NCI-H2107 treated with DMSO at 0.1 percent for 48 hours (cell line): ENCODE measurements around the gene PON3.
"Not testable (repeated sequence)": the region's sequence is repeated elsewhere in the genome, so short reads cannot be mapped to it uniquely, and the experiment has no call there.

Experiments used
- DNase-seq: peaks from one replicate; lab custom pipeline; 2025; ENCODE audit not compliant: unreplicated experiment; lab: John Stamatoyannopoulos, UW

Gene PON3

GRCh38 chr7:95412075-95412474 is 15.9 kb upstream of the PON3 start:
- DNase-seq = no peak

DNA sequence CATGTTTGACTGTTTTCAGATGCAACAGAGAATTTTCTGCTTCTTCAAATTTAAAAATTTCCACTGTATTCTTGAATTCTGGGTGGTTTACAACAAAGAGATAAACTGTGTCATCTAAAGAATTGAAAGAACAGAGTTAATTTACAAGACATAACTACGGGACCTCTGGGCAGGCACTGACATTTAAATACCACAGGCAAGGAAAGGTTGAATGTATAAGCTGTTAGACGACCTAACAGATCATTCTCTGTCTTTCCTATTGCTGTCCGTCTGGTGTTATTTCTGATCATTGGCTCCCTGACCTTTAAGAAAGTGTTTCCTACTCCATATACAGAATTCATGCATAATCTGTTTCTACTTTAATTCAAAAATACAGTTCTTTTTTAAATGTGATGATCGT is 15.5 kb upstream of the PON3 start:
- no peak for DNase-seq

DNA sequence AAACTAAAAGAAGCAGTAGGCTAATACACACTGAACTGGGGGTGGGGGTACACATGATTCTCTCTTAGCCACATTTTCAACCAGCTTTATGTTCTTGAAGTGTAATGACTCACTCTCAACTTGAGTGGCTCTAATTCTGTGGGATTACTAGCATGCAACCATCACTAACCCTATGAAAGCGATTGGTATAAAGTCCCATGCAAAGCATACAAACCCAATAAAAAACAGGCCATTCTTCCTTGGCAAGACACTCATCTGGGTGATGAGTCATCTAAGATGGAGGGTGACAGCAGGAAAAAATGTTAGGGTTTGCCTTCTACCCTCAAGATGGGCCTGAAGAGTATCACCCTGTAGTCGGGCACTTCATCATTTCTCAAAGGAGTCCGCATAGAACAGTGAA is 14.9 kb upstream of the PON3 start:
- DNase-seq = no peak

- DNase-seq = no peak
These were observed 11.6 kb upstream of the PON3 start for GRCh38 chr7:95407751-95408150.

DNA sequence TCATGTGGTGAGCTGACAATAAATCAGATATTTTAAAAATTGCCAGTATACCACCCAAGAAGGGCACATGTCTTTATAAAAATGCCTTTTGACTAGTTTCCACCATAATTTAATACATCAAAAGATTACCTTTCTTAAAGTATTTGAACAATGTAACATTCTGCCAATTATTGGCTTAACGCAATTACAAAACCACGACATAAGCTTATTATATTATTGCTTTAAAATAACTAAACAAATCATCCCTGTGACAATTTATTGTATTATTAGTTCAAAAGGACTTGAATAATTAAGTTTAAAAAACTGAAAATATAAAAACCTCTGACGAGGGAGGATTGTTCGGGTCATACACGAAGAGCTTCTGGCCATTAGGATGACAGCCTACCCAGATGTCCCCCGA is 9.6 kb upstream of the PON3 start:
- DNase-seq = no peak

DNA sequence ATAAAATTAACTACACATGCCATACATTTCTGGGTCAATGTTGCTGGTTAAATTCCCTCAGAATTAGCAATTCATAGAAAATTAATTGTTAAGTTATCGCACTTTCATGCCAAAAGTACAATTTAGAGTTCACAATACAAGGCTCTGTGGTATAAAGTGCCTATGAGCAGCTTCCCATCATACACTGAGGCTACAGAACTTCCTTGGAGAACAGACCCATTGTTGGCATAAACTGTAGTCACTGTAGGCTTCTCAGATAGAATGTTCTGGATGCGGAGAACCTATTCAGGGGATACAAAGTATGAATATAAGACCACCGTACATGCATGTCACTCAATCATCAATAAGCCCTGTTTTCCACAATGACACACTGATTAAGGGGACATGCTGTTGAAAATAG is 9.0 kb upstream of the PON3 start:
- DNase-seq = no peak

DNA sequence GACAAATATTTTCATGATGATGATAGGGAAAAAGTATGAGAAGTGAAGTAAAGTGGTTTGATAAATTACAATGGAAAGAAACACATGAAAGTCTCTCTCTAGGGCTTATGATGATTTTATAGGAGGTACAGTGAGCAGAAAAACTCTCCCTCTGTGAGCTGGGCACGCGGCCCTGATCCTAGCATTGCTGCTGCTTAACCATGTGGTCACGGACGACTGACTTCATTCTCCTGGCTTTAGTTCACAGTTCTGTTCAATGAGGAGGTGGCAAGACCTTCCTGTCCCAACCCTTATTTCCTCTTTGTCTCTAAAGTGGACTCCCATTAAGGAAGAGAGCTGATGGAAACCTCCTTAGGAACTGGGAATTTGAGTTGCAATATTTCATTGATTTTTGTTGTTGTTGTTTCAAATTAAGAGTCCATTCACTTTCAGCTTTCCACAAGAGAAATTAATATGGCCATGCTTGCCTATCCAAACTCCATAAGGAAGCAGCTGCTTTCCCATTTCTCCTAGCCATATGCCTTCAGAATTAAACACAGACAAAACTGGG is 8.2 kb upstream of the PON3 start:
- peak; percentile 74 for DNase-seq

DNA sequence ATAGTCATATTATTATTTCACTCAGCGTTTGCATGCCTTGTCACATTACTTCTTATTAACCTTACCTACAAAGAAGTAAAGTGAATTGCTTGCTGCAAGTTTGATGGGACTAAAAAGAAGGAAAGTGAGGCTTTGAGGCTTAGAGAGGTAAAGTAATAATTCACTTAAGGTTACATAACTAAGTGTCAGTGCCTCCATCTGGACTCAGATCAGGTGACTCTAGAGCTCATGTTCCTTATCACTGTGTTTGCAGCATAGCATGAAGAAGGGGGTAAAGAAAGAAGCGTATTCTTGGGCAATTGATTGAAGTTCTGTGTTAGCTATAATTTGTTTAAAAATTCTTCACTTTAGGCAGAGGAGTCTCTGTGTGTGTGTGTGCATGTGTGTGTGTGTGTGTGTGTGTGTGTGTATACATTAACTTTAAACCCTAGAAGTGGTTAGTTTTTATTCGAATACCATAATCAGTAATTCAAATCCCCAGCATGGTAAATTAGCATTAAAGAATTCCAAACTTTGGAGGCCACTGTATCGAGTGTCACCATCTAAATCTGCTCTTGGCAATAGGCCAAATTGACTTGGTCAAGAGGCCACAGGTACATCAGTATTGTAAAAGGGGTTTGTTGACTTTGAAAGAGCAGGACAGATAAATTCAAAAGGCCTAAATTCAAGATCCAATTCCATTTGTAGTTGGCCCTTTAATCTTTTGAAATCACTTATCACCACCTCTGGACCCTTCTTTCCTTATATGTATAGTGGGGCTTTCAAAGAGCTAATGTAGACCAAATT is 2.2 kb upstream of the PON3 start:
- DNase-seq = no peak

DNA sequence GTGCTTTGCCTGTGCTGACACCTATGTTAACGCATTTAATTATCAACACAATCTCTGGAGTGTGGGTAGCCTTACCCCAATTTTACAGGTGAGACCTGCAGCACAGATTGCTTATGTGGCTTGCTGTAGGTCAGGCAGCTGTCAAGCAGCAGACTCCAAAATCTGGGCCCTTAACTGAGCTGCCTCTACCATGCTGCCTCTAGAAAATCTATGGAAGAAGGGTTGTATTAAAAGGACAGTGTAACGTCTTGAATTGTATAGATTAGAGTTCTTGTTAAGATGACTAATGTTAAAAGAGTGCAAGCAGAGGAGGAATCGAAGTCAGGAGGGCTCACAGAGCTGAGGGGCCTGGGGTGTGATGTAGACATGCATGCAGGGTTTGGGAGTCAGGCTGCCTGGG is 1.2 kb upstream of the PON3 start:
- DNase-seq = no peak

DNA sequence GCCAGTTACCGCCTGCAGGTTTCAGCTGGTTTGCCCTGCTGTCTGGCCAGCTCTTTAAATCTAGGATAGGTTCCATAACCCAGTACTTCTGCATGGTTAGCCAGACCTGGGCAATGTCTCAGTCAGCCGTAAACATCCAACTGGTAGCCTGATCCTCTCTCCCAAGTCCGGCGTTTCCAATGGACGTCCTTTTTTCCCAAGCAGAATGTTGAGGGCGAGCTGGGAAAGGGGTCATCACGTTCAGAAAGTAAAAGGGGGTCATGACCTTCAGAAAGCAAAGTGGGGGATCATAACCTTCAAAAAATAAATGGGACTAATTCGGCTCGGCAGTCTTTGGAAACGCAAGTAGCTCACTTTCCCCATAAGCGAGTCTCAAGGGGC is 430 bp downstream of the PON3 start:
- DNase-seq = no peak

DNA sequence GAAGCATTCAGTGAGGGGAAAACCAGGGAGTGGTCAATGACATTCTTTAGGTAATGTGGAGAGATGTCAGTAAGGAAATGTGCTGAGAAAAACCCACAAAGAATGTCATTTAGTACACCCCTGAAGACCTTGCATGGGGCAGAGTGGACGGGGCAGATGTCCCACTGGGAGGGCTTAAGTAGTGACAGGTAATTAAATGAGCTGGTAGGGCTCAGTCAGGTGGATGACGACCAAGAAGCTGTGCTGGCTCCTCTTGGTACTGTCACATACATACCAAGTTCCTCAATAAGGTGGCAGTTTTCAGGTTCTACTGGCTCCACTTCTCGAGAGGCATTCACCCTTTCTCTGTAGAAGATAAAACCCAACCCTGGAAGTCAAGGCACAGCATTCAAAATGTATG is 1.8 kb downstream of the PON3 start:
- DNase-seq = no peak

DNA sequence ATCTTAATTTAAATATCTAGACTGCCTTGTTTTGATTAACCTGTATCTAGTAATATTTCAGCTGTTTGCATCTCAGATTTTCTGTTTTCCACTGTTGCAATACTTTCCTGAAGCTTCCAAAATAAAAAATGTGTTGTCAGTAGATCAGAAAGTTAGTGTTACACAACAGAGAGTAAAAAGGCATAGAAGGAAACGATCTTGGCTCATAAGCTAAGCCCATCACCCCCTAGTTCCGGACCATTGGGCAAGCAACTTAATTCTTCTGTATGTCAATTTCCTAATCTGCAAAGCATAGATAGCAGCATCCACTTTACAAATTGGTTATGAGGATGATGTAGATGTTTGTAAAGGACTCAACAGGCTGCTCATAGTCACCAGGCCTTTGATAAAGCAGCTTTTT is 4.4 kb downstream of the PON3 start:
- DNase-seq = no peak

DNA sequence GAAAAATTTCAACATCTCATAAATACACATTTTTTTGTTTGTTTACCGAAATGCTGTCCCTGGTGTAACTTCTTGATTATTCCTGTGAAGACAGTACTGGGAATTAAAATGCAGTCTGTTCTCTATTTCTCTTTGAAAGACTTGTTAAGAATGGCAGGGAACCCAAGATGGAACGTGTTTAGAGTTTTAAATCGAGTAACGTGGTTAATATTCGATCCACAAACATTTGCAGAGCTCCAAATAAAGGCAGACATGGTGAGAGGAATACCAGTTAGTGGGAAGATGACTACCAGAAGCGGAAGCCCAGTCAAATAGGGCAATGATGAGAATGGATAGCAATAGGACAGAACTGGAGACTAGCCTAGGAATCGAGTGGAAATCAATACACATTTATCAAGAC is 6.7 kb downstream of the PON3 start:
- no peak for DNase-seq

DNA sequence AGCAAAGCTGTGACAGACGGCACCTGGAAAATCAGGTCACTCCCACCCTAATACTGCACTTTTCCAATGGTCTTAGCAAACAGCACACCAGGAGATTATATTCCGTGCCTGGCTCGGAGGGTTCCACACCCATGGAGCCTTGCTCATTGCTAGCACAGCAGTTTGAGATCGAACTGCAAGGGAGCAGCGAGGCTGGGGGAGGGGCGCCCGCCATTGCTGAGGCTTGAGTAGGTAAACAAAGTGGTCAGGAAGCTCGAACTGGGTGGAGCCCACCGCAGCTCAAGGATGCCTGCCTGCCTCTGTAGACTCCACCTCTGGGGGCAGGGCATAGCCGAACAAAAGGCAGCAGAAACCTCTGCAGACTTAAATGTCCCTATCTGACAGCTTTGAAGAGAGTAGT is 16.7 kb downstream of the PON3 start:
- not testable (repeated sequence) for DNase-seq

- DNase-seq = no peak
These were observed 19.4 kb downstream of the PON3 start for GRCh38 chr7:95376632-95377400.

- no peak for DNase-seq
These were observed 20.5 kb downstream of the PON3 start for GRCh38 chr7:95375591-95376257.

- DNase-seq = no peak
These were observed 22.9 kb downstream of the PON3 start for GRCh38 chr7:95373323-95373722.

GRCh38 chr7:95368235-95368634 is 27.9 kb downstream of the PON3 start:
- no peak for DNase-seq

GRCh38 chr7:95367606-95368005 is 28.6 kb downstream of the PON3 start:
- peak; percentile 83 for DNase-seq

GRCh38 chr7:95365151-95365550 is 31.0 kb downstream of the PON3 start:
- no peak for DNase-seq

- no peak for DNase-seq
These were observed 38.6 kb downstream of the PON3 start for GRCh38 chr7:95357623-95358022.
